ENCODE data around the gene PIGK.

PIGK gene

GRCh38 chr1:77238462-77238861 is 19.2 kb upstream of the PIGK start:
- TF ChIP-seq TCF4 (CRISPR knock-in tag; IDR thresholded peaks at IDR 0.05; ENCODE audit: borderline replicate concordance) (no peak), POU6F1 (CRISPR knock-in tag; IDR thresholded peaks at IDR 0.05; ENCODE audit: borderline replicate concordance, low read depth) (no peak), CSDC2 (CRISPR knock-in tag; IDR thresholded peaks at IDR 0.05) (no peak), SNAI2 (CRISPR knock-in tag; IDR thresholded peaks at IDR 0.05) (no peak), ZC3H10 (CRISPR knock-in tag; IDR thresholded peaks at IDR 0.05) (no peak), ZNF565 (CRISPR knock-in tag; conservative IDR thresholded peaks at IDR 0.05; ENCODE audit: low read depth) (no peak), GLIS3 (CRISPR knock-in tag; IDR thresholded peaks at IDR 0.05) (no peak), OSR1 (CRISPR knock-in tag; IDR thresholded peaks at IDR 0.05) (no peak), ARNTL (CRISPR knock-in tag; IDR thresholded peaks at IDR 0.05; ENCODE audit: borderline replicate concordance, low read depth) (no peak), TOX (CRISPR knock-in tag; IDR thresholded peaks at IDR 0.05; ENCODE audit: borderline replicate concordance) (no peak), CSRNP3 (CRISPR knock-in tag; IDR thresholded peaks at IDR 0.05) (no peak), ZFP30 (CRISPR knock-in tag; IDR thresholded peaks at IDR 0.05) (no peak), ZNF8 (CRISPR knock-in tag; IDR thresholded peaks at IDR 0.05) (no peak), RARB (CRISPR knock-in tag; IDR thresholded peaks at IDR 0.05) (no peak), ZNF70 (CRISPR knock-in tag; IDR thresholded peaks at IDR 0.05) (no peak), PATZ1 (CRISPR knock-in tag; IDR thresholded peaks at IDR 0.05; ENCODE audit: borderline replicate concordance) (no peak), CREB5 (CRISPR knock-in tag; IDR thresholded peaks at IDR 0.05; ENCODE audit: low read depth) (no peak)

GRCh38 chr1:77234943-77235342 is 15.7 kb upstream of the PIGK start:
- no peak for ATAC-seq
- no peak for TF ChIP-seq CSRNP3 (CRISPR knock-in tag; IDR thresholded peaks at IDR 0.05)
- TF ChIP-seq PATZ1 (CRISPR knock-in tag; IDR thresholded peaks at IDR 0.05; ENCODE audit: borderline replicate concordance) = no peak
- no peak for TF ChIP-seq CSDC2 (CRISPR knock-in tag; IDR thresholded peaks at IDR 0.05)
- TF ChIP-seq ZNF8 (CRISPR knock-in tag; IDR thresholded peaks at IDR 0.05) = no peak
- no peak for TF ChIP-seq GLIS3 (CRISPR knock-in tag; IDR thresholded peaks at IDR 0.05)
- no peak for TF ChIP-seq ZC3H10 (CRISPR knock-in tag; IDR thresholded peaks at IDR 0.05)
- TF ChIP-seq TCF4 (CRISPR knock-in tag; IDR thresholded peaks at IDR 0.05; ENCODE audit: borderline replicate concordance) = no peak
- TF ChIP-seq PPARA (CRISPR knock-in tag; IDR thresholded peaks at IDR 0.05; ENCODE audit: borderline replicate concordance) = no peak

More at GRCh38 chr1:77238462-77238861, 19.2 kb upstream of the PIGK start:
- no peak for ATAC-seq

GRCh38 chr1:77234096-77234495 is 14.9 kb upstream of the PIGK start:
- ATAC-seq = no peak
- TF ChIP-seq TOX (CRISPR knock-in tag; IDR thresholded peaks at IDR 0.05; ENCODE audit: borderline replicate concordance) = no peak
- TF ChIP-seq ZNF8 (CRISPR knock-in tag; IDR thresholded peaks at IDR 0.05) = no peak
- TF ChIP-seq TCF4 (CRISPR knock-in tag; IDR thresholded peaks at IDR 0.05; ENCODE audit: borderline replicate concordance) = no peak
- TF ChIP-seq ZFP30 (CRISPR knock-in tag; IDR thresholded peaks at IDR 0.05) = no peak
- TF ChIP-seq GLIS3 (CRISPR knock-in tag; IDR thresholded peaks at IDR 0.05) = no peak
- no peak for TF ChIP-seq ZNF565 (CRISPR knock-in tag; conservative IDR thresholded peaks at IDR 0.05; ENCODE audit: low read depth)

Data from SK-N-SH treated with all-trans-retinoic acid at 6 μM for 48 hours (cell line).